HepG2 (cell line): Measurements from ENCODE around the gene TMEM266. TPM values are rescaled to one million over a fixed set of nuclear protein-coding genes. Genes with fewer than 3 reads are reported as not detected.

Experiments used
- ATAC-seq: fragments of 200-7000 bp; cut with Tn5 transposase; 3 replicates; pipeline ENCODE4 v1.9.1; 2020; ENCODE audit warnings: mild to moderate bottlenecking, moderate library complexity
- BruUV-seq: library from RNA; stranded (reverse); fragments of 400-500 nt; replicated peaks from 2 replicates; lab custom pipeline; 2021; lab: Mats Ljungman, UMichigan
- CTCF ChIA-PET: fragments of 300-600 bp; formaldehyde crosslinking; extraction: SDS; loops from one replicate; lab custom pipeline; 2021; ENCODE audit warnings: low total read pairs, inconsistent platforms, low intra/inter-chr PET ratio; lab: Yijun Ruan, JAX
- POLR2A ChIA-PET: fragments of 350-600 bp; sonication (Branson Sonifier 250); formaldehyde crosslinking; loops from one replicate; lab custom pipeline; 2020; ENCODE audit warnings: antibody characterized with exemption, inconsistent platforms; lab: Yijun Ruan, JAX
- DNase-seq: peaks from one replicate; pipeline ENCODE4 v3.0.0-alpha.2; 2015; ENCODE audit warnings: low spot score
- FAIRE-seq: peaks from 3 replicates; lab custom pipeline; 2011; peaks lifted over from hg19 to GRCh38; lab: Jason Lieb, UNC
- H2AFZ ChIP-seq: one replicate; pipeline ENCODE4 v1.6.1; 2011; ENCODE audit warnings: low read length, inconsistent platforms
- H3K27ac ChIP-seq: fragments of 300-600 bp; 3 replicates; pipeline ENCODE4 v1.8.0; 2011; ENCODE audit warnings: mixed run types, mild to moderate bottlenecking, mixed read lengths, low read length, inconsistent platforms; ENCODE audit not compliant: insufficient read depth; ENCODE audit errors: extremely low read length
- H3K27me3 ChIP-seq, 2 experiments: fragments of 200-600 bp in 1 of 2; 2 replicates in 1 of 2; 3 replicates in 1 of 2; pipeline versions ENCODE4 v1.6.0 to v1.8.0; 2011; ENCODE audit warnings: low read length in 2 of 2, mild to moderate bottlenecking in 2 of 2, moderate library complexity in 2 of 2, inconsistent platforms in 1 of 2; ENCODE audit not compliant: insufficient read depth in 2 of 2, control insufficient read depth in 1 of 2
- H3K36me3 ChIP-seq, 2 experiments: fragments of 200-600 bp in 1 of 2; replicated peaks in 1 of 2; 2 replicates in 1 of 2; 3 replicates in 1 of 2; pipeline versions ENCODE4 v1.5.1 to v1.8.0; 2011; ENCODE audit warnings: low read length in 2 of 2, inconsistent platforms in 1 of 2; ENCODE audit not compliant: insufficient read depth in 2 of 2, control insufficient read depth in 1 of 2
- H3K4me1 ChIP-seq: 2 replicates; pipeline ENCODE4 v1.5.1; 2012; ENCODE audit warnings: low read length, inconsistent platforms; ENCODE audit not compliant: insufficient read depth
- H3K4me2 ChIP-seq: 2 replicates; pipeline ENCODE4 v1.6.0; 2011; ENCODE audit warnings: low read depth, low read length, inconsistent platforms
- H3K4me3 ChIP-seq, 3 experiments: fragments of 200-600 bp in 1 of 3; sonication (generic), shearing (Covaris generic) in 1 of 3; replicated peaks in 1 of 3; 2 replicates each; pipeline ENCODE4 v1.5.1; 2011 to 2016; ENCODE audit warnings: low read length in 3 of 3, inconsistent platforms in 2 of 3, low read depth in 2 of 3, mild to moderate bottlenecking in 2 of 3, control low read depth in 1 of 3, mixed read lengths in 1 of 3; ENCODE audit not compliant: insufficient read depth in 1 of 3
- H3K79me2 ChIP-seq: one replicate; pipeline ENCODE4 v1.6.1; 2011; ENCODE audit warnings: low read length, inconsistent platforms; ENCODE audit not compliant: insufficient read depth
- H3K9ac ChIP-seq: 2 replicates; pipeline ENCODE4 v1.6.0; 2011; ENCODE audit warnings: mild to moderate bottlenecking, low read depth, low read length, inconsistent platforms; ENCODE audit not compliant: insufficient read depth
- H3K9me3 ChIP-seq: 2 replicates; pipeline ENCODE4 v1.5.1; 2012; ENCODE audit warnings: mild to moderate bottlenecking, low read length
- H4K20me1 ChIP-seq: 2 replicates; pipeline ENCODE4 v1.6.0; 2011; ENCODE audit warnings: inconsistent platforms, mild to moderate bottlenecking, low read length, moderate library complexity; ENCODE audit not compliant: insufficient read depth
- MTF1 ChIP-seq: sonication (generic); formaldehyde crosslinking; IDR thresholded peaks from 2 replicates; pipeline ENCODE4 v1.5.0; 2020; ENCODE audit warnings: missing genetic modification reagents
- NFE2L2 ChIP-seq: fragments of 150-350 bp; IDR thresholded peaks from 2 replicates; pipeline ENCODE4 v1.6.1; 2014; ENCODE audit warnings: low read length
- RBM39 ChIP-seq: fragments of 200-400 bp; formaldehyde crosslinking; IDR thresholded peaks from one replicate; pipeline ENCODE4 v1.6.1; 2018; ENCODE audit warnings: antibody characterized with exemption, mild to moderate bottlenecking, low read depth, low read length; ENCODE audit not compliant: poor library complexity, severe bottlenecking
- ZNF570 ChIP-seq: sonication (generic); formaldehyde crosslinking; IDR thresholded peaks from 2 replicates; pipeline ENCODE4 v1.4.0; 2020; ENCODE audit warnings: mild to moderate bottlenecking, missing genetic modification reagents, borderline replicate concordance
- ZNF83 ChIP-seq: sonication (generic); formaldehyde crosslinking; IDR thresholded peaks from 2 replicates; pipeline ENCODE4 v1.4.0; 2020; ENCODE audit warnings: missing genetic modification reagents, mild to moderate bottlenecking, borderline replicate concordance
- ZZZ3 ChIP-seq: sonication (generic); formaldehyde crosslinking; IDR thresholded peaks from 2 replicates; pipeline ENCODE4 v1.4.0; 2020; ENCODE audit warnings: missing genetic modification reagents, mild to moderate bottlenecking, borderline replicate concordance
- WGBS: methylation state at CpG from one replicate; pipeline ENCODE4 v1.1.6; 2017; ENCODE audit warnings: low lambda C conversion rate; 5-methylcytosine and 5-hydroxymethylcytosine counted together
- in situ Hi-C: cut with HindIII; loops from 2 replicates; pipeline ENCODE4 v1.10.0; 2017; ENCODE audit warnings: low pct_unique_long_range_greater_than_20kb; ENCODE audit not compliant: extremely low pct_ligation_motif_present
- intact Hi-C: fragments of 100-400 bp; cut with micrococcal nuclease; formaldehyde crosslinking; loops from one replicate; pipeline ENCODE4 v1.10.0; 2022; ENCODE audit not compliant: unreplicated experiment
- polyA plus RNA-seq, 8 experiments: library from polyadenylated mRNA; depleted of rRNA in 3 of 8; stranded (reverse) in 7 of 8; unstranded in 1 of 8; fragments of >200 nt; fragmentation: Illumina TruSeq in 4 of 8; extraction: Trizol in 4 of 8; gene quantifications; 2 replicates each; pipeline versions ENCODE4 v1.2.1 to v1.2.3, GENCODE V29; 2011 to 2016; ENCODE audit warnings: low read depth in 4 of 8, missing spikeins in 1 of 8, mixed read lengths in 1 of 8; ENCODE audit not compliant: insufficient read depth in 1 of 8
- total RNA-seq, 5 experiments: library from RNA; depleted of rRNA; stranded (reverse); fragments of >200 nt; fragmentation: Illumina TruSeq; extraction: Trizol; gene quantifications; 2 replicates each; pipeline ENCODE4 v1.2.3, GENCODE V29; 2016; ENCODE audit warnings: low read depth in 1 of 5
- TF ChIP-seq, protein P1 (sequence below): sonication (generic); formaldehyde crosslinking; IDR thresholded peaks from 2 replicates; pipeline ENCODE4 v1.5.0; 2020; ENCODE audit warnings: mild to moderate bottlenecking, missing genetic modification reagents, moderate library complexity
- TF ChIP-seq, protein P2 (sequence below): sonication (generic); formaldehyde crosslinking; IDR thresholded peaks from 2 replicates; pipeline ENCODE4 v1.4.0; 2020; ENCODE audit warnings: mild to moderate bottlenecking, missing genetic modification reagents
- TF ChIP-seq, protein P3 (sequence below): sonication (generic); formaldehyde crosslinking; IDR thresholded peaks from 2 replicates; pipeline ENCODE4 v1.8.0; 2022; ENCODE audit warnings: mild to moderate bottlenecking, missing genetic modification reagents, borderline replicate concordance
- TF ChIP-seq, protein P4 (sequence below): sonication (generic); formaldehyde crosslinking; IDR thresholded peaks from 2 replicates; pipeline ENCODE4 v1.5.0; 2020; ENCODE audit warnings: missing genetic modification reagents

Gene TMEM266
- total and polyA plus RNA-seq, 2 of the 13 experiments (the other 11 are each of a cell fraction or from before 2014, with no cell fraction given), result 0.04 TPM; not detected in 1

DNA sequence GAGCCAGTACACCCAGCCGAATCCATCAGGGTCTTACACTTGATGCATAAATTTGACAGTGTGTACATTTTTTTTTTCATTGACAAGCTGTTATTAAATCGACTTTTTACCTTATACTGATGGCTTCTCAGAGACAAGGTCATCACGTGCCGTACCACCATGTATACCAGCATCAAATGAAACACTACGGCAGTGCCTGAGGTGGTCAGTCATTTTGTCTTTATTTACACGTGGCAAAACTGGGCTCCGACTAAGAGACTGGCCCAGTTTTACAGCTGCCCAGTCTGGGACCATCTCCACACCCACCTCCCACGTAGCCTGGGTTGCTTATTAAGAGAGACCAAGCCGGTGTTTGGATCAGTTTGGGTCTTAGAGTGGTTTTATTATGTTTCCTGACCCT, 57.4 kb downstream of the TMEM266 start:
- Histone ChIP-seq H3K4me3 (no peak overlapping the region), H3K36me3 (no peaks in the 10 kb centered on the region), H3K79me2 (no peaks in the 10 kb centered on the region), H3K4me1 (peaks cover 9% of the 10 kb centered on the region), H2AFZ (no peak overlapping the region), H3K4me2 (no peak overlapping the region), H3K9me3 (no peaks in the 10 kb centered on the region), H4K20me1 (no peaks in the 10 kb centered on the region)
- ChIA-PET CTCF (no interaction called here), POLR2A (no interaction called here)
- ATAC-seq (no peak), DNase-seq (no peak)
- in situ Hi-C loops, result no loop called here
- BruUV-seq, result no TSS peak
- no peak for TF ChIP-seq ZNF83 (CRISPR knock-in tag)
- no peak for TF ChIP-seq NFE2L2
- TF ChIP-seq ZZZ3 (CRISPR knock-in tag), result no peak
- TF ChIP-seq, protein P1, sequence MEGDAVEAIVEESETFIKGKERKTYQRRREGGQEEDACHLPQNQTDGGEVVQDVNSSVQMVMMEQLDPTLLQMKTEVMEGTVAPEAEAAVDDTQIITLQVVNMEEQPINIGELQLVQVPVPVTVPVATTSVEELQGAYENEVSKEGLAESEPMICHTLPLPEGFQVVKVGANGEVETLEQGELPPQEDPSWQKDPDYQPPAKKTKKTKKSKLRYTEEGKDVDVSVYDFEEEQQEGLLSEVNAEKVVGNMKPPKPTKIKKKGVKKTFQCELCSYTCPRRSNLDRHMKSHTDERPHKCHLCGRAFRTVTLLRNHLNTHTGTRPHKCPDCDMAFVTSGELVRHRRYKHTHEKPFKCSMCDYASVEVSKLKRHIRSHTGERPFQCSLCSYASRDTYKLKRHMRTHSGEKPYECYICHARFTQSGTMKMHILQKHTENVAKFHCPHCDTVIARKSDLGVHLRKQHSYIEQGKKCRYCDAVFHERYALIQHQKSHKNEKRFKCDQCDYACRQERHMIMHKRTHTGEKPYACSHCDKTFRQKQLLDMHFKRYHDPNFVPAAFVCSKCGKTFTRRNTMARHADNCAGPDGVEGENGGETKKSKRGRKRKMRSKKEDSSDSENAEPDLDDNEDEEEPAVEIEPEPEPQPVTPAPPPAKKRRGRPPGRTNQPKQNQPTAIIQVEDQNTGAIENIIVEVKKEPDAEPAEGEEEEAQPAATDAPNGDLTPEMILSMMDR, result no peak
- TF ChIP-seq, protein P2, sequence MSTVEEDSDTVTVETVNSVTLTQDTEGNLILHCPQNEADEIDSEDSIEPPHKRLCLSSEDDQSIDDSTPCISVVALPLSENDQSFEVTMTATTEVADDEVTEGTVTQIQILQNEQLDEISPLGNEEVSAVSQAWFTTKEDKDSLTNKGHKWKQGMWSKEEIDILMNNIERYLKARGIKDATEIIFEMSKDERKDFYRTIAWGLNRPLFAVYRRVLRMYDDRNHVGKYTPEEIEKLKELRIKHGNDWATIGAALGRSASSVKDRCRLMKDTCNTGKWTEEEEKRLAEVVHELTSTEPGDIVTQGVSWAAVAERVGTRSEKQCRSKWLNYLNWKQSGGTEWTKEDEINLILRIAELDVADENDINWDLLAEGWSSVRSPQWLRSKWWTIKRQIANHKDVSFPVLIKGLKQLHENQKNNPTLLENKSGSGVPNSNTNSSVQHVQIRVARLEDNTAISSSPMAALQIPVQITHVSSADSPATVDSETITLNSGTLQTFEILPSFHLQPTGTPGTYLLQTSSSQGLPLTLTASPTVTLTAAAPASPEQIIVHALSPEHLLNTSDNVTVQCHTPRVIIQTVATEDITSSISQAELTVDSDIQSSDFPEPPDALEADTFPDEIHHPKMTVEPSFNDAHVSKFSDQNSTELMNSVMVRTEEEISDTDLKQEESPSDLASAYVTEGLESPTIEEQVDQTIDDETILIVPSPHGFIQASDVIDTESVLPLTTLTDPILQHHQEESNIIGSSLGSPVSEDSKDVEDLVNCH (CRISPR knock-in tag), result no peak
- TF ChIP-seq, protein P3, sequence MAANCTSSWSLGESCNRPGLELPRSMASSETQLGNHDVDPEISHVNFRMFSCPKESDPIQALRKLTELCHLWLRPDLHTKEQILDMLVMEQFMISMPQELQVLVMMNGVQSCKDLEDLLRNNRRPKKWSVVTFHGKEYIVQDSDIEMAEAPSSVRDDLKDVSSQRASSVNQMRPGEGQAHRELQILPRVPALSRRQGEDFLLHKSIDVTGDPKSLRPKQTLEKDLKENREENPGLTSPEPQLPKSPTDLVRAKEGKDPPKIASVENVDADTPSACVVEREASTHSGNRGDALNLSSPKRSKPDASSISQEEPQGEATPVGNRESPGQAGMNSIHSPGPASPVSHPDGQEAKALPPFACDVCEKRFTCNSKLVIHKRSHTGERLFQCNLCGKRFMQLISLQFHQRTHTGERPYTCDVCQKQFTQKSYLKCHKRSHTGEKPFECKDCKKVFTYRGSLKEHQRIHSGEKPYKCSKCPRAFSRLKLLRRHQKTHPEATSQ (CRISPR knock-in tag), result no peak
- TF ChIP-seq MTF1 (CRISPR knock-in tag), result no peak
- TF ChIP-seq RBM39, result no peak
- TF ChIP-seq, protein P4, sequence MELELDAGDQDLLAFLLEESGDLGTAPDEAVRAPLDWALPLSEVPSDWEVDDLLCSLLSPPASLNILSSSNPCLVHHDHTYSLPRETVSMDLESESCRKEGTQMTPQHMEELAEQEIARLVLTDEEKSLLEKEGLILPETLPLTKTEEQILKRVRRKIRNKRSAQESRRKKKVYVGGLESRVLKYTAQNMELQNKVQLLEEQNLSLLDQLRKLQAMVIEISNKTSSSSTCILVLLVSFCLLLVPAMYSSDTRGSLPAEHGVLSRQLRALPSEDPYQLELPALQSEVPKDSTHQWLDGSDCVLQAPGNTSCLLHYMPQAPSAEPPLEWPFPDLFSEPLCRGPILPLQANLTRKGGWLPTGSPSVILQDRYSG (CRISPR knock-in tag), result no peak
- TF ChIP-seq ZNF570, result no peak
- TF ChIP-seq, all 625 proteins: peak for 0
- no peak for FAIRE-seq
- peaks cover 3 to 13% of the 10 kb centered on the region in 2 experiments; a peak in 4 of 5 replicates for H3K27me3 ChIP-seq
- no peak overlapping the region for H3K9ac ChIP-seq
- 23% methylated on average over 9 of the region's 9 CpGs for WGBS
- intact Hi-C loops, result no loop called here
- no peak overlapping the region for H3K27ac ChIP-seq
